CD4-positive, alpha-beta T cell (primary cell): Measurements from ENCODE around the gene TTBK1. TPM values are rescaled to one million over a fixed set of nuclear protein-coding genes. Genes with fewer than 3 reads are reported as not detected.

Experiments used
- ATAC-seq: fragments of 200-7000 bp; cut with Tn5 transposase; one replicate; pipeline ENCODE4 v1.10.0; 2022; ENCODE audit warnings: mild to moderate bottlenecking; ENCODE audit not compliant: poor library complexity
- CTCF ChIA-PET: fragments of 350-600 bp; sonication (Branson Sonifier 250); formaldehyde crosslinking; loops from one replicate; lab custom pipeline; 2021; ENCODE audit warnings: antibody characterized with exemption, inconsistent platforms; lab: Charles Lee
- POLR2A ChIA-PET: fragments of 350-600 bp; sonication (Branson Sonifier 250); formaldehyde crosslinking; loops from one replicate; lab custom pipeline; 2021; ENCODE audit warnings: antibody characterized with exemption, inconsistent platforms; lab: Charles Lee
- DNase-seq, 14 experiments: peaks; one replicate each; pipeline ENCODE4 v3.0.0-alpha.2; 2013 to 2020; ENCODE audit warnings: mixed read lengths in 2 of 14
- H3K27ac ChIP-seq, 2 donors: one replicate each; pipeline versions ENCODE4 v1.5.1 to v1.7.0; 2013; ENCODE audit warnings: low read length in 2 of 2, low read depth in 1 of 2, mild to moderate bottlenecking in 1 of 2
- H3K27me3 ChIP-seq, 2 experiments: 1 replicate in 1 of 2; 2 replicates in 1 of 2; pipeline versions ENCODE4 v1.6.1 to v1.7.0; 2013; ENCODE audit warnings: low read length in 2 of 2, control low read depth in 1 of 2, mild to moderate bottlenecking in 1 of 2, moderate library complexity in 1 of 2; ENCODE audit not compliant: insufficient read depth in 2 of 2, control insufficient read depth in 1 of 2
- H3K36me3 ChIP-seq: one replicate; pipeline ENCODE4 v1.6.1; 2013; ENCODE audit warnings: low read length, control low read depth; ENCODE audit not compliant: insufficient read depth
- H3K4me1 ChIP-seq: one replicate; pipeline ENCODE4 v1.6.1; 2013; ENCODE audit warnings: low read length, control low read depth; ENCODE audit not compliant: insufficient read depth
- H3K4me3 ChIP-seq: one replicate; pipeline ENCODE4 v1.5.1; 2013; ENCODE audit warnings: mild to moderate bottlenecking, low read length, moderate library complexity
- H3K9me3 ChIP-seq, 2 experiments: 1 replicate in 1 of 2; 2 replicates in 1 of 2; pipeline versions ENCODE4 v1.6.1 to v1.7.0; 2013; ENCODE audit warnings: low read length in 2 of 2, mild to moderate bottlenecking in 2 of 2, control low read depth in 1 of 2, moderate library complexity in 1 of 2; ENCODE audit not compliant: control insufficient read depth in 1 of 2, insufficient read depth in 1 of 2
- H3K27ac Mint-ChIP-seq: one replicate; pipeline ENCODE4 v1.8.0; 2020; ENCODE audit warnings: mixed read lengths
- H3K27me3 Mint-ChIP-seq: one replicate; pipeline ENCODE4 v1.8.0; 2021; ENCODE audit warnings: mixed read lengths
- H3K36me3 Mint-ChIP-seq: one replicate; pipeline ENCODE4 v1.8.0; 2021; ENCODE audit warnings: low read depth, mixed read lengths
- H3K4me1 Mint-ChIP-seq: one replicate; pipeline ENCODE4 v1.8.0; 2021; ENCODE audit warnings: low read depth, mixed read lengths
- H3K4me3 Mint-ChIP-seq: one replicate; pipeline ENCODE4 v1.8.0; 2020; ENCODE audit warnings: mild to moderate bottlenecking, mixed read lengths
- H3K9me3 Mint-ChIP-seq: one replicate; pipeline ENCODE4 v1.8.0; 2020; ENCODE audit warnings: mixed read lengths
- intact Hi-C, 2 experiments: fragments of 100-400 bp; cut with DNase I in 1 of 2; cut with micrococcal nuclease in 1 of 2; formaldehyde crosslinking; loops; one replicate each; pipeline versions ENCODE4 v1.15.1 to v1.9.0; 2023 to 2025; cut with DNase I, micrococcal nuclease
- total RNA-seq, 174 experiments: library from RNA in 2 of 174; stranded (reverse) in 2 of 174; gene quantifications; one replicate each; pipeline ENCODE4 v1.2.3 and lab custom pipeline; 2021 to 2026
- TF ChIP-seq, protein P1 (sequence below): fragments of 200-600 bp; IDR thresholded peaks from one replicate; pipeline ENCODE4 v1.8.0; 2022; ENCODE audit warnings: antibody characterized with exemption, mild to moderate bottlenecking

Gene TTBK1
- total RNA-seq, 2 experiments from 2014 or later, result not detected

DNA sequence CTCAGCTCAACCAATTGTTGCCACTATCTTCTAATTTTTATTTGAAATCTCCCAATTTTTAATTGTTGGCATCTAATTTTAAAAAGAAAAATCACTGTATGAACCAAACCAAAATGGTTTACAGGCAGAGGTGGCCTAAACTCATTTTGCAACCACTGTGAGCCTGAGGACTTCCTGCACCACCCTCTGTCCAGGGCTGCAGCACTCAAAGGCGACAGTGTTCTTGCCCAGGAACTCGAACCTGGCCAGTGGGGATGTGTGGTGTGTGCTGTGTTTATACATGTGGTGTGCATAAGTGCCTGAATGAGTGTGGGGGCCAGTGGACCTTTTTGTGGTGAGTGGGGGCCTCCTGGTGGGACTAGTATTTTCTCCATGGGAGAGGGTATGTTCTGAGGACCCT lies 30.4 kb downstream of the TTBK1 start:
- POLR2A ChIA-PET, result no interaction called here
- CTCF ChIA-PET, result no interaction called here
- Mint-ChIP-seq H3K4me3 (peak overlapping the region; percentile 65), H3K9me3 (no peaks in the 10 kb centered on the region), H3K27ac (no peak overlapping the region), H3K27me3 (peaks cover 35% of the 10 kb centered on the region), H3K36me3 (no peaks in the 10 kb centered on the region), H3K4me1 (peaks cover 19% of the 10 kb centered on the region)
- Histone ChIP-seq H3K4me3 (no peak overlapping the region), H3K27me3 (peaks cover 8 to 11% of the 10 kb centered on the region in 2 experiments), H3K9me3 (no peaks in the 10 kb centered on the region), H3K36me3 (no peaks in the 10 kb centered on the region), H3K4me1 (peaks cover 36% of the 10 kb centered on the region), H3K27ac (no peak overlapping the region)
- DNase-seq (no peak), ATAC-seq (no peak)
- TF ChIP-seq, protein P1, sequence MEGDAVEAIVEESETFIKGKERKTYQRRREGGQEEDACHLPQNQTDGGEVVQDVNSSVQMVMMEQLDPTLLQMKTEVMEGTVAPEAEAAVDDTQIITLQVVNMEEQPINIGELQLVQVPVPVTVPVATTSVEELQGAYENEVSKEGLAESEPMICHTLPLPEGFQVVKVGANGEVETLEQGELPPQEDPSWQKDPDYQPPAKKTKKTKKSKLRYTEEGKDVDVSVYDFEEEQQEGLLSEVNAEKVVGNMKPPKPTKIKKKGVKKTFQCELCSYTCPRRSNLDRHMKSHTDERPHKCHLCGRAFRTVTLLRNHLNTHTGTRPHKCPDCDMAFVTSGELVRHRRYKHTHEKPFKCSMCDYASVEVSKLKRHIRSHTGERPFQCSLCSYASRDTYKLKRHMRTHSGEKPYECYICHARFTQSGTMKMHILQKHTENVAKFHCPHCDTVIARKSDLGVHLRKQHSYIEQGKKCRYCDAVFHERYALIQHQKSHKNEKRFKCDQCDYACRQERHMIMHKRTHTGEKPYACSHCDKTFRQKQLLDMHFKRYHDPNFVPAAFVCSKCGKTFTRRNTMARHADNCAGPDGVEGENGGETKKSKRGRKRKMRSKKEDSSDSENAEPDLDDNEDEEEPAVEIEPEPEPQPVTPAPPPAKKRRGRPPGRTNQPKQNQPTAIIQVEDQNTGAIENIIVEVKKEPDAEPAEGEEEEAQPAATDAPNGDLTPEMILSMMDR, result no peak
- intact Hi-C loops, result no loop called here

DNA sequence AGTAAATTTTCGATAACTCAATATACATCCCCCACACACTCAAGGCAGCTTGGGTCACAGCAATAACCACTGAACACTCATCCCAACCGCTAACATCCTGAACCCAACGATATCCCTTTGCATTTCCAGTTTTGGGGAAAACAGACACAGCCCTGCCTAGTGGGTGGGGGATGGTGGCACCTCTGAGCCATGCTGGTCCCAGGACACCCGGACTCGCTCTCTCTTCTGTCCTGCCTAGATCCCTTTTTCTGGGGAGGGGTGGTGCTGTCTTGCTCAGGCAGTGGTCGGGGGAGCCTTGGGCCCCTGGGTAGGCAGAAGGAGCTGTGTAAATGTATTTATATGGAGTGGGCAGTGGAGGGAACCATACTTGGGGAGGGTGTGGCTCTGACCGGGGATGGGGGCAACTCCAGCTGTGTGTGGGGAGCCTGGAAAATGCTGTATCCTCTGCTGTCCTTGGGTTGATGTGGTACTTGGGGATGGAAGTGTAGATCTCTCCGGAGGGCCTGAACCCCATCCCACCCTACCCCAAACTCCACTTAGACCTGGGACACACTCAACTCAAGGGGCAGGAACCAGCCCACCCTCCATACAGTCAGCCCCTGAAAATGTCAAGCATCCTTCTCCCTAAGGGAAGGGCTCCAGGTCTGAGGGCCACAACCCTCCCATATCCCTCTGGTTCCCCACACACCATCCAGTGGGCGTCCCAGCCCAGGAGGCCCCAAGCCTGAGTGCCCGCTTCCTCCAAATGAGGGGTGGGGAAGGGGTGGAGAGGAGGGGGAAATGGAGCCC lies 31.0 kb downstream of the TTBK1 start:
- CTCF ChIA-PET, result no interaction called here
- Histone ChIP-seq H3K27me3 (peaks cover 8 to 11% of the 10 kb centered on the region in 2 experiments), H3K4me3 (no peak overlapping the region), H3K27ac (no peak overlapping the region), H3K36me3 (no peaks in the 10 kb centered on the region), H3K9me3 (no peaks in the 10 kb centered on the region), H3K4me1 (peaks cover 30% of the 10 kb centered on the region)
- no peak for DNase-seq
- no peak overlapping the region for H3K27ac Mint-ChIP-seq
- peaks cover 14% of the 10 kb centered on the region for H3K4me1 Mint-ChIP-seq
- H3K4me3 Mint-ChIP-seq, result peak overlapping the region; percentile 84
- H3K27me3 Mint-ChIP-seq, result peaks cover 30% of the 10 kb centered on the region
- H3K36me3 Mint-ChIP-seq, result no peaks in the 10 kb centered on the region
- H3K9me3 Mint-ChIP-seq, result no peaks in the 10 kb centered on the region
- TF ChIP-seq, protein P1, result no peak
- ATAC-seq, result no peak
- POLR2A ChIA-PET, result no interaction called here
- intact Hi-C loops, result no loop called here

DNA sequence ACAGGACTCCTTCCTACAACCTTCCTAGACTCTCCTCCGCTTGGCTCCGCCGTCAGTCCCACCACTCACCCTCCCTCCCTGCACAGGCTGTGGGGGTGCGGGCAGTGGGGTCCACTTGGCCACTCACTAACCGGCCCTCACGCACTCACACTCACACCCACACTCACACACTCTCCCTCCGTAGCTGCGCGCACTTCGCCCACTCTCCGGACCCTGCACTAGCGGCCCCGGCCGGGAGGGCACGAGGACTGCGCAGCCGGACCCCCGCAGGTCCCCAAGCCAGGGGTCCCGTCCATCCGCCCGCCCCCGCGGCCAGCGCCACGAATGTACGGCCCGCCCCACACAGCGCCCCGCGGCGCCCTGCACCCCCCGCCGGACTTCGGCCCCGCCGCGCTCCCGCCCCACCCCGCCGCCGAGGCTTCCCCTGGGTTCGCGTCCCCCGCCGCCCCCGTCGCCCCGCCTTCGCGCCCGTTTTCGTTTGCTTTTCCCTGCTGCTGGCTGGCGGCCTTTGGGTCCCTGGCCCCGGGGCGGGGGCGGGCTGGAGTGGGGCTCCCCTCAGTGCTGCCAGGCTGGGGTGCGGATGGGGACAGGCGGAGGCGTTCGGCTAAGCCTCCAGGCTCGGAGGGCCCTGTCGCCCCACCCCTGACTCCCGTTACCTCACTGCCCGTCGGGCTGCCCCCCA lies 31.8 kb downstream of the TTBK1 start:
- TF ChIP-seq, protein P1, result no peak
- ATAC-seq (peak; percentile 50), DNase-seq (peak in 11 of 14 experiments; percentile 9 to 54 (median 29))
- Mint-ChIP-seq H3K27ac (no peak overlapping the region), H3K9me3 (no peaks in the 10 kb centered on the region), H3K27me3 (peaks cover 30% of the 10 kb centered on the region), H3K36me3 (no peaks in the 10 kb centered on the region), H3K4me3 (peak overlapping the region; percentile 84), H3K4me1 (peaks cover 12% of the 10 kb centered on the region)
- POLR2A ChIA-PET, result interaction anchor here (1.0 to 1.4 kb wide), 2 partner anchors 120 to 152 kb away, joined by 4 to 6 read pairs; partner anchors contain the start of gene ABCC10
- H3K27ac ChIP-seq, result no peak overlapping the region
- CTCF ChIA-PET, result no interaction called here
- intact Hi-C loops, result no loop called here
- H3K36me3 ChIP-seq, result no peaks in the 10 kb centered on the region
- peaks cover 8 to 11% of the 10 kb centered on the region in 2 experiments for H3K27me3 ChIP-seq
- H3K9me3 ChIP-seq, result no peaks in the 10 kb centered on the region
- peak overlapping the region; percentile 56 for H3K4me3 ChIP-seq
- peaks cover 23% of the 10 kb centered on the region for H3K4me1 ChIP-seq
